Fibroblast of the aortic adventitia (primary cell): ENCODE measurements around the gene SOS1. TPM values are rescaled to one million over a fixed set of nuclear protein-coding genes. Genes with fewer than 3 reads are reported as not detected.
A peak's percentile ranks its signal among the peaks of the same experiment; 100 is the strongest.

Experiments used
- DNase-seq: peaks from one replicate; pipeline ENCODE4 v3.0.0-alpha.2; 2010; ENCODE audit warnings: low read depth
- H3K4me3 ChIP-seq: 2 replicates; pipeline ENCODE4 v1.5.1; 2011; ENCODE audit warnings: low read depth, mild to moderate bottlenecking, control low read depth, low read length, moderate library complexity
- CTCF ChIP-seq: IDR thresholded peaks from 2 replicates; pipeline ENCODE4 v1.5.1; 2011; ENCODE audit warnings: mild to moderate bottlenecking, low read length, control low read depth, inconsistent platforms; ENCODE audit not compliant: insufficient read depth
- total RNA-seq: library from RNA; depleted of rRNA; stranded (reverse); fragments of >200 nt; gene quantifications from 2 replicates; pipeline ENCODE4 v1.2.3, GENCODE V29; 2012; ENCODE audit warnings: low replicate concordance

Gene SOS1
- total RNA-seq, 1 donor, result 27.9 TPM

GRCh38 chr2:39033980-39034379, 86.9 kb downstream of the SOS1 start:
- TF ChIP-seq CTCF, result no peak

GRCh38 chr2:39027421-39027820, 93.4 kb downstream of the SOS1 start:
- DNase-seq, result no peak
- no peak for TF ChIP-seq CTCF
- H3K4me3 ChIP-seq, result no peak overlapping the region

More at GRCh38 chr2:39033980-39034379, 86.9 kb downstream of the SOS1 start:
- H3K4me3 ChIP-seq, result no peak overlapping the region
- peak; percentile 11 for DNase-seq

- DNase-seq, result peak; percentile 13
- TF ChIP-seq CTCF, result no peak
These were observed 96.0 kb downstream of the SOS1 start for GRCh38 chr2:39024833-39025232.

GRCh38 chr2:39023649-39024048, 97.2 kb downstream of the SOS1 start:
- no peak for TF ChIP-seq CTCF
- no peak overlapping the region for H3K4me3 ChIP-seq
- DNase-seq, result no peak

More at GRCh38 chr2:39024833-39025232, 96.0 kb downstream of the SOS1 start:
- no peak overlapping the region for H3K4me3 ChIP-seq

GRCh38 chr2:39022642-39023235, 98.1 kb downstream of the SOS1 start:
- TF ChIP-seq CTCF, result no peak
- DNase-seq, result no peak
- no peak overlapping the region for H3K4me3 ChIP-seq

GRCh38 chr2:39020383-39020782, 100.5 kb downstream of the SOS1 start:
- no peak for TF ChIP-seq CTCF
- no peak overlapping the region for H3K4me3 ChIP-seq
- DNase-seq, result no peak

- DNase-seq, result no peak
- no peak for TF ChIP-seq CTCF
- no peak overlapping the region for H3K4me3 ChIP-seq
These were observed 102.2 kb downstream of the SOS1 start for GRCh38 chr2:39018638-39019037.
